GM12801 (cell line): ENCODE results near the gene CLDND2.

Source experiments
- TF ChIP-seq, protein P1 (sequence below): IDR thresholded peaks from one replicate; pipeline ENCODE4 v1.5.1; 2011; ENCODE audit warnings: control low read depth; ENCODE audit not compliant: insufficient read length; ENCODE audit errors: extremely low read depth

Gene CLDND2

DNA sequence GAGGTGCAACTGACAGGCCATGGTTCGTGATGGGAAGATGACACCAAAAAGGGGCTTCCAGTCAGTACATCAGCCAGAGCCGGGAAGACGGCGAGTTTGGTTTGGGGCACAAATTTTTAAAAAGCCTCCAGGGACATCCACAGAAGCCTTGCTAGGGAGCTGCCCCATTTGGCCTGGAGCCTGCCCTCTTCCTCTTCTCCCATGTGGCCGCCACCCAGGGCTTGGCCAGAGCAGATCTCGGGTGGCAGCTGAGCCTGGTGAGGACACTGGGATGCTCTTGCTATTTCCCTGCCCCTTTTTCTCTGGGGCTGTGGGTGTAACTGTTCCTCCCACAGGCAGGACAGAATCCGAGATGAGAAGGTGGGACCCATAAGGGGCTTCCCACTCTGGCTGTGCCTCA is 10.9 kb downstream of the CLDND2 start:
- TF ChIP-seq, protein P1, sequence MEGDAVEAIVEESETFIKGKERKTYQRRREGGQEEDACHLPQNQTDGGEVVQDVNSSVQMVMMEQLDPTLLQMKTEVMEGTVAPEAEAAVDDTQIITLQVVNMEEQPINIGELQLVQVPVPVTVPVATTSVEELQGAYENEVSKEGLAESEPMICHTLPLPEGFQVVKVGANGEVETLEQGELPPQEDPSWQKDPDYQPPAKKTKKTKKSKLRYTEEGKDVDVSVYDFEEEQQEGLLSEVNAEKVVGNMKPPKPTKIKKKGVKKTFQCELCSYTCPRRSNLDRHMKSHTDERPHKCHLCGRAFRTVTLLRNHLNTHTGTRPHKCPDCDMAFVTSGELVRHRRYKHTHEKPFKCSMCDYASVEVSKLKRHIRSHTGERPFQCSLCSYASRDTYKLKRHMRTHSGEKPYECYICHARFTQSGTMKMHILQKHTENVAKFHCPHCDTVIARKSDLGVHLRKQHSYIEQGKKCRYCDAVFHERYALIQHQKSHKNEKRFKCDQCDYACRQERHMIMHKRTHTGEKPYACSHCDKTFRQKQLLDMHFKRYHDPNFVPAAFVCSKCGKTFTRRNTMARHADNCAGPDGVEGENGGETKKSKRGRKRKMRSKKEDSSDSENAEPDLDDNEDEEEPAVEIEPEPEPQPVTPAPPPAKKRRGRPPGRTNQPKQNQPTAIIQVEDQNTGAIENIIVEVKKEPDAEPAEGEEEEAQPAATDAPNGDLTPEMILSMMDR = no peak

DNA sequence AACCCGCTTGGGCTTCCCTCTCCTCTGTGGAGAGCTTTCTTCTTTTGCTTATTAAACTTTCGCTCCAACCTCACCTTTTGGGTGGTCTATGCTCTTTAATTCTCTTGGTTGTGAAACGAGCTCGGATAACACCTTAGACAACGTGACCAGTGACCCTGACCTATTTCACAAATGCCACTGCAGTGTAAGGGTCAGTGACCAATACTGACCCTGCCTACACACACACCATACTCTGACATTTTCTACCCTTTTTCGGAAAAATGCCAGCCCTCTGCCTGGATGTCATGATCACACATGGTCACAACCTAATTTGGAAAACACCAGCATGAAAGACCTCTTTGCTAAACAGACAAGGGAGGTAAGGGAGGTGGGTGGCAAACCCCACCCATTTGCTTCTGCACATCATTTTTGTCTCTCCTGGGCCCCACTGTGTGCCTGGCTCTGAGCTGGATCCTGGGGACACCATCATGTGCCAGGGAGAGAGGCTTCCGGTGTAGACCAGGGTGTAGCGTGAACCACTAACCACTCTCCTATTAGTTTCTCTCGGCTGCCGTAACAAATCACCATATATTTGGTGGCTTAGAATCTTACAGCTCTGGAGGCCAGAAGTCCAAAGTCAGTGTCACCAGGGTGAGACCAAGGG is 12.5 kb downstream of the CLDND2 start:
- TF ChIP-seq, protein P1 = no peak

GRCh38 chr19:51354742-51355148 is 14.1 kb downstream of the CLDND2 start:
- TF ChIP-seq, protein P1 = no peak

DNA sequence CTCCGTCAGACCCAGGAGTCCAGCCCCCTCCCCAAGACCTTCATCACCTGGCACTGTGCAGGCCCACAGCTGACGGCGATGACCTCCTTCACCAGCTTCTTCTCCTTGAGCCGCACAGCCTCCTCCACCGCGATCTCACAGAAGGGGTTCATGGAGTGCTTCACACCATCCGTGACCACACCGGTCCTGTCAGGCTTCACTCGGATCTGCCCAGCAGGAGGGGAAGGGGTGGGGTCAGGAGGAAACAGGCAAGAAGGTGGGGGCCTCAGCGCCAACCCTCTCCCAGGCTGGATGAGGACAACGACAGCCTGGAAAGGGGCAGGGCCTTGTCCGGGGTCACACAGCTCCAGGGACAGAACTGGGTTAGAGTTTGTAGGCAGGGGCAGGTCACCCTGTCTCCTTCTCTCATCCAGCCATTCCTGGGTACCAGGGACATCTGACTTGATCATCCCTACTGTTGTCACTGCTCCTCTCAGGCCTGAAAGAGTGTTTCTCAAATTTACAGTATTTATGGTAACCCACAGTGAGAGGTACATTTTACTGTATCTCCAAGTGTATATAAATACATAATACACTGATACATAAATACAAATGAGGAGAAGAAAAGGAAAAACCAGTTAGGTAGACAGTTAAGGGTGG is 14.6 kb downstream of the CLDND2 start:
- TF ChIP-seq, protein P1 = no peak

DNA sequence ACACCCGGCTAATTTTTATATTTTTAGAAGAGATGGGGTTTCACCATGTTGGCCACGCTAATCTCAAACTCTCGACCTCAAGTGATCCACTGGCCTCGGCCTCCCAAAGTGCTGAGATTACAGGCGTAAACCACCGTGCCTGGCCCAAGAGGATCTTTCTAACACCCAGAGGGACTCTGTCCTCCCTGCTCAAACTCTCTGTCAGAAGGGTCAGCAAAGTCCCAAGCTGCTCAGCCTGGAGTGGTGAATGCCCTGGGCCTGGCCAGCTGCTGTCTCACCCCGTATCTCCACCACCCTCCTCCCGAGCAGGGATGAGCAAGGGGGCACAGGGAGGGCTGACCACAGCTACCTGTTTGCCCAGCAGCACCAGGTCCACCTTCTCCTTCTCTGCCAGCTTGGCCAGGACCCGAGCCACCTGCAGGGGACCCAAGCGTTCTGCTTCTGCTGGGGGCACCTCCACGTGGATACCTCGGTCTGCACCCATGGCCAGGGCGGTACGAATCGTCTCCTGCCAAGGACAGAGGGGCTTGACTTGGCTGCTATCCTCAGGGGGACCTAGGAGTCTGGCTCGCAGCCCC is 15.9 kb downstream of the CLDND2 start:
- TF ChIP-seq, protein P1 = no peak

DNA sequence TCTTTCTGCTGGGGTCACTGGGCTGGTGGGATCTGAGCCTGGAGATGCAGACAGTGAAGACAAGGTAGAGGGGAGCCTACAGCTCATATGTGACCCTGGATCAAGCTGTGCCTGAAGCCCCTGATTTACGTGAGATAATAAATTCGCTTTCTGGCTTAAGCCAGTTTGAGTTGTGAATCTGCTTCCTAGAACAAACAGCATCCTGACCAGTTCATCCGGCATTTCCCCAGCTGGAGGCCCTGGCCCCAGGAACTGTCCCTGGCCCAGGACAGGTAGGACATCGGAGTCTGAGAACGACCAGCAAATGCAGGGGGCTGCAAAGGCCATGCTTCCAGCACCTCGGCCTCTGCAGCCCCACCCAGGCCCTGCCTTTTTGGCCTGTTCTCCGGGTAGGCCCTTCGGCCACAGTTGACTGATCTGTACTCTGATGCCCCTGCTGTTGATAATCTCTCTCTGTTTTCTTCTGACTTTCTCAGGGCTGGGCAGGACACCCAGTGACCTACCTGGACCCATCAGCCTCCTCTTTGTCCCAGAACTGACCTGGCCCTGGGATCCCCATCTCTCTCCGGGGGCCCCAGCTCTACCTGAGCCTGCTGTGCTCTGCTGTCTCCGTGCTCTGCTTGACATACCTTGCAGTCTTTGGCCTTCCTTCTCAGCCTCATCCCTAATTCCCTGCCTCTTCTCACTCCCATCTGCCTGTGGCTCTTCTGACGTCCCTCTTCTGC is 17.4 kb downstream of the CLDND2 start:
- TF ChIP-seq, protein P1 = no peak

DNA sequence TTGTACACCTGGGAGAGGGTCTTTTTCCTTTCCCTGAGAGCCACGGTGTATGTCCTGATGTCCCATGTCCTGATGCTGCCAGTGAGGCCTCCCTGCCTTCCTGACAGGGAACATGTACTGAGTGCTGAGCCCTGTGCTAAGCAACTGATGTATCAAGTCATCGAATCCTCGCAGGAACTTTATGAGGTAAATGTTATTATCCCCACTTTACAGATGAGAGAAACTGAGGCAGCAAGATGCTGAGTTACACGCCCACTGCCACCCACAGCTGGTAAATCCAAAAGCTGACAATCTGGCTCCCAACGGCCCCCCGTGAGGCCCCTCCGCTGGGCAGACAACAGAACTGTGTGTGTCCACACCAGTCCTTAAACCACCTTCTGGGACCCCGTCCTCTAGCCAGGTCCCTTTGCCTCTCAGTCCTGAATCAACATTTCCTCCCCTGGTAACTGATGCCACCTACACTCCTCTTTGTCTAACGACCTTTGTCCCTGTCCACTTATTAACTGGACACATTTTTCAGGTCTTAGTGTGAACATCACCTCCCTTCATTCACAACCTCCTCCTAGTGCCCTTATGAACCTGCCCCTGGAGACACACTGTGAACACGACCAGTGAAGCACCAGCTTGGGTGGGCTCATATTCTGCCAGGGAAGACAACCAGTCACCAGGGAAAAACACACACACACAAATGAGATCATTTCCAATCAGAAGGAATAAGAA is 21.4 kb downstream of the CLDND2 start:
- TF ChIP-seq, protein P1 = no peak
